Measurements from ENCODE around the gene NFKBIE.
A peak's percentile ranks its signal among the peaks of the same experiment; 100 is the strongest.

NFKBIE gene

GRCh38 chr6:44307217-44307616 lies 41.9 kb upstream of the NFKBIE start:
- Histone ChIP-seq H3K36me3 (ENCODE audit: insufficient read depth) (peaks cover 5% of the 10 kb centered on the region; the same call in 1 of the 2 replicates), H3K27ac (no peak overlapping the region), H4K20me1 (ENCODE audit: insufficient read depth) (no peaks in the 10 kb centered on the region), H2AFZ (ENCODE audit: low read depth) (no peak overlapping the region), H3K9ac (no peak overlapping the region), H3K4me3 (IDR thresholded peaks at IDR 0.05; ENCODE audit: insufficient read depth, low read depth, low read length) (no peak overlapping the region), H3K4me1 (ENCODE audit: low read depth, poor library complexity, severe bottlenecking) (peaks cover 10% of the 10 kb centered on the region), H3K4me2 (no peak overlapping the region), H3K79me2 (ENCODE audit: insufficient read depth, low read depth) (0 out of 2 replicates have a peak, but pooled peaks cover 5% of the 10 kb centered on the region), H3K27me3 (ENCODE audit: insufficient read depth, low read depth) (no peaks in the 10 kb centered on the region)
- TF ChIP-seq, protein P1, sequence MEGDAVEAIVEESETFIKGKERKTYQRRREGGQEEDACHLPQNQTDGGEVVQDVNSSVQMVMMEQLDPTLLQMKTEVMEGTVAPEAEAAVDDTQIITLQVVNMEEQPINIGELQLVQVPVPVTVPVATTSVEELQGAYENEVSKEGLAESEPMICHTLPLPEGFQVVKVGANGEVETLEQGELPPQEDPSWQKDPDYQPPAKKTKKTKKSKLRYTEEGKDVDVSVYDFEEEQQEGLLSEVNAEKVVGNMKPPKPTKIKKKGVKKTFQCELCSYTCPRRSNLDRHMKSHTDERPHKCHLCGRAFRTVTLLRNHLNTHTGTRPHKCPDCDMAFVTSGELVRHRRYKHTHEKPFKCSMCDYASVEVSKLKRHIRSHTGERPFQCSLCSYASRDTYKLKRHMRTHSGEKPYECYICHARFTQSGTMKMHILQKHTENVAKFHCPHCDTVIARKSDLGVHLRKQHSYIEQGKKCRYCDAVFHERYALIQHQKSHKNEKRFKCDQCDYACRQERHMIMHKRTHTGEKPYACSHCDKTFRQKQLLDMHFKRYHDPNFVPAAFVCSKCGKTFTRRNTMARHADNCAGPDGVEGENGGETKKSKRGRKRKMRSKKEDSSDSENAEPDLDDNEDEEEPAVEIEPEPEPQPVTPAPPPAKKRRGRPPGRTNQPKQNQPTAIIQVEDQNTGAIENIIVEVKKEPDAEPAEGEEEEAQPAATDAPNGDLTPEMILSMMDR (conservative IDR thresholded peaks at IDR 0.05; ENCODE audit: low read depth, low read length) = no peak

DNA sequence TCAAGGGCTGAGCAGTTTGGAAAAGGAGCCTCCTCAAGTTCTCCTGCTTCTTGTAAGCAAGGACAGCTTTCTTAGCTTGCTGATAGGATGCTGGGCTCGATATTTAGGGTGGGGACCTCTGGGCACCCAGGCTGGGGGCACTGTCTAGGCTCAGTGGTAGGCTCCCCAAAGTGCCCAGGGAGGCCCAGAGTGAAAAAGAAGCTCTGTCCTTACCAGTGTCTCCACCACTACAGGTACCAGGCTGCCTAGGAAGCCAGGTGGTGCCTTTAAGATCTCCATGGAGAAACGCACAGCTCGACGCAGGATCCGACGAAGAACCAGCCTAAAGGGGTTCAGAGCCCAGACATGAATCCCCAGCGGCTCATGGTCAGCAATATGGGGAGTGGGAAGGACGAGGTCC lies 41.4 kb upstream of the NFKBIE start:
- Histone ChIP-seq H3K9ac (no peak overlapping the region), H2AFZ (ENCODE audit: low read depth) (no peak overlapping the region), H3K4me2 (no peak overlapping the region), H3K79me2 (ENCODE audit: insufficient read depth, low read depth) (0 out of 2 replicates have a peak, but pooled peaks cover under 1% of the 10 kb centered on the region), H4K20me1 (ENCODE audit: insufficient read depth) (no peaks in the 10 kb centered on the region), H3K36me3 (ENCODE audit: insufficient read depth) (peaks cover 5% of the 10 kb centered on the region; the same call in 1 of the 2 replicates), H3K27me3 (ENCODE audit: insufficient read depth, low read depth) (no peaks in the 10 kb centered on the region), H3K4me1 (ENCODE audit: low read depth, poor library complexity, severe bottlenecking) (peaks cover 7% of the 10 kb centered on the region), H3K4me3 (IDR thresholded peaks at IDR 0.05; ENCODE audit: insufficient read depth, low read depth, low read length) (no peak overlapping the region), H3K27ac (no peak overlapping the region)
- TF ChIP-seq, protein P1 (conservative IDR thresholded peaks at IDR 0.05; ENCODE audit: low read depth, low read length) = no peak

DNA sequence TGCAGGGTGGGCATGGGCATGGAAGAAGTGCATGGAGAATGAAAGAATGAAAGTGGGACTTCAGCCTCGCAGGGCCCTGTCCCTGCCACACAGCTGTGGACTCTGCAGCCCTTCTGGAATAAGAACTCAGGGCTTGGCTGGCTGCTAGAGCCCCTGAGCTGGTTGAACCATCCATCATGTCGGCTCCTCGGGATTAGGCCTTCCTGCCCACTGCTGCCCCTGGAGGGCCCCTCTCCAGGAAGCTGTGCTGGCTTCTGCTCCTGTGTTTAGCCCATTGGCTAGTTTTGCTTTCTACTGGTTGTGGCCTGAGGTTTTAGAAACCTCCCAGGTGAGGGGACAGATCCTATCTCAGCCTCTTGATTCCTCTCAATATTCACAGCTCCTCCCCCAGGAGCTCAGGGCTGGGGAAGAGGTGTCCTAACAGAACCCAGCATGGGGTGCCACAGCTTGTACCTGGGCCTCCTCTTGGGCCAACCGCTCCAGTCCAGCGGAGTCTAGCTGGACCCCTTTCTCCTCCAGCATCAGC lies 39.9 kb upstream of the NFKBIE start:
- Histone ChIP-seq H3K4me3 (IDR thresholded peaks at IDR 0.05; ENCODE audit: insufficient read depth, low read depth, low read length) (no peak overlapping the region), H3K79me2 (ENCODE audit: insufficient read depth, low read depth) (no peaks in the 10 kb centered on the region), H3K36me3 (ENCODE audit: insufficient read depth) (peaks cover 5% of the 10 kb centered on the region; the same call in 1 of the 2 replicates), H3K4me2 (no peak overlapping the region), H3K27me3 (ENCODE audit: insufficient read depth, low read depth) (no peaks in the 10 kb centered on the region), H3K27ac (no peak overlapping the region), H4K20me1 (ENCODE audit: insufficient read depth) (no peaks in the 10 kb centered on the region), H3K9ac (no peak overlapping the region), H2AFZ (ENCODE audit: low read depth) (no peak overlapping the region), H3K4me1 (ENCODE audit: low read depth, poor library complexity, severe bottlenecking) (peaks cover 7% of the 10 kb centered on the region)
- TF ChIP-seq, protein P1 (conservative IDR thresholded peaks at IDR 0.05; ENCODE audit: low read depth, low read length) = no peak

DNA sequence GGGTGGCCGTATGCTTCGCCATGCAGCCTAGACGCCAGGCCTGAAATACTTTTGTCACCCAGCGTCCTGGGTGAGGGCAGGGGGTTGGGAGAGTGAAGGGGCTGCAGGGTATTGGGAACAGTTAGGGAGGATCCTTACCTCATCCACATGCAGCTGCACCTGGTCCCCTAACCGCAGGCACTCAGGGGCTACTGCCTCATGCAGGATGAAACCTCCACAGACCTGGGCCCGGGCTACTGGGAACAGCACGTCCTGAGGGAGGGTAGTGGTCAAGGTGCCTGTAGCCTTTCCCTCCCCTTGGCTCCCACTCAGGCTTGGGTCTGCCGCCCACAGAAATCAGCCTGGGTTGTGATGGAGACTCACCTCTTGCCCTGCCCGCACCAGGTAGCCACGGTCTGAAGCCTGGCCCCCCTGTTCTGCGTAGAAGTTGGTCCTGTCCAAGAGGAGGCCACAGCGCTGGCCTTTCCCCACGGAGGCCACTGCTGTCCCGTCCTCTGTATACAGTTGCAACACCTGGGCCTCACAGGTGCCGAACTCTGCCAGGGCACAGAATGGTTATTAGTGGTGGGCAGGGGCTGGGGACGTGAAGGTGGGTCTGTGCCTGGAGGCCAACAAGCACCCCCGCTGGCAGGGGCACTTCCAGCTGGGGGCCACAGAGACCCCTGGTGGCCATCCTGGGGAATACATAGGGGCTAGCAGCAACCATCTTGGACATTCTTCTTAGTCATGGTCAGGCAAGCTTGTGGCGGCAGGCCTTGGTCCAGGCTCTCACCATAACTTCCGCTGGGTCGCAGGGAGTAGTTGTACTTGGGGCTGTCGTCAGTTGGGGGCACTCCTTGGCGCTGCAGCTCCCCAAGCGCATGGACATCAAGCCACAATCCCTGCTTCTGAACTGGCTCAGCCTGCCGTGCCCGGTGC lies 39.2 kb upstream of the NFKBIE start:
- no peaks in the 10 kb centered on the region for H3K79me2 ChIP-seq (ENCODE audit: insufficient read depth, low read depth)
- TF ChIP-seq, protein P1 (conservative IDR thresholded peaks at IDR 0.05; ENCODE audit: low read depth, low read length) = peak; percentile 87
- H2AFZ ChIP-seq (ENCODE audit: low read depth) = no peak overlapping the region
- H4K20me1 ChIP-seq (ENCODE audit: insufficient read depth) = no peaks in the 10 kb centered on the region
- no peak overlapping the region for H3K27ac ChIP-seq
- no peak overlapping the region for H3K4me2 ChIP-seq
- no peak overlapping the region for H3K4me3 ChIP-seq (IDR thresholded peaks at IDR 0.05; ENCODE audit: insufficient read depth, low read depth, low read length)
- peaks cover 7% of the 10 kb centered on the region for H3K4me1 ChIP-seq (ENCODE audit: low read depth, poor library complexity, severe bottlenecking)
- no peak overlapping the region for H3K9ac ChIP-seq
- H3K36me3 ChIP-seq (ENCODE audit: insufficient read depth) = no peaks in the 10 kb centered on the region; the same call in 1 of the 2 replicates
- no peaks in the 10 kb centered on the region for H3K27me3 ChIP-seq (ENCODE audit: insufficient read depth, low read depth)
